NCI-H345 treated with DMSO at 0.1 percent for 48 hours (cell line): ENCODE measurements around the gene UBXN11.

Source experiments
- DNase-seq: peaks from one replicate; lab custom pipeline; 2025; ENCODE audit not compliant: unreplicated experiment; lab: John Stamatoyannopoulos, UW

Gene UBXN11, protein sequence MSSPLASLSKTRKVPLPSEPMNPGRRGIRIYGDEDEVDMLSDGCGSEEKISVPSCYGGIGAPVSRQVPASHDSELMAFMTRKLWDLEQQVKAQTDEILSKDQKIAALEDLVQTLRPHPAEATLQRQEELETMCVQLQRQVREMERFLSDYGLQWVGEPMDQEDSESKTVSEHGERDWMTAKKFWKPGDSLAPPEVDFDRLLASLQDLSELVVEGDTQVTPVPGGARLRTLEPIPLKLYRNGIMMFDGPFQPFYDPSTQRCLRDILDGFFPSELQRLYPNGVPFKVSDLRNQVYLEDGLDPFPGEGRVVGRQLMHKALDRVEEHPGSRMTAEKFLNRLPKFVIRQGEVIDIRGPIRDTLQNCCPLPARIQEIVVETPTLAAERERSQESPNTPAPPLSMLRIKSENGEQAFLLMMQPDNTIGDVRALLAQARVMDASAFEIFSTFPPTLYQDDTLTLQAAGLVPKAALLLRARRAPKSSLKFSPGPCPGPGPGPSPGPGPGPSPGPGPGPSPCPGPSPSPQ

DNA sequence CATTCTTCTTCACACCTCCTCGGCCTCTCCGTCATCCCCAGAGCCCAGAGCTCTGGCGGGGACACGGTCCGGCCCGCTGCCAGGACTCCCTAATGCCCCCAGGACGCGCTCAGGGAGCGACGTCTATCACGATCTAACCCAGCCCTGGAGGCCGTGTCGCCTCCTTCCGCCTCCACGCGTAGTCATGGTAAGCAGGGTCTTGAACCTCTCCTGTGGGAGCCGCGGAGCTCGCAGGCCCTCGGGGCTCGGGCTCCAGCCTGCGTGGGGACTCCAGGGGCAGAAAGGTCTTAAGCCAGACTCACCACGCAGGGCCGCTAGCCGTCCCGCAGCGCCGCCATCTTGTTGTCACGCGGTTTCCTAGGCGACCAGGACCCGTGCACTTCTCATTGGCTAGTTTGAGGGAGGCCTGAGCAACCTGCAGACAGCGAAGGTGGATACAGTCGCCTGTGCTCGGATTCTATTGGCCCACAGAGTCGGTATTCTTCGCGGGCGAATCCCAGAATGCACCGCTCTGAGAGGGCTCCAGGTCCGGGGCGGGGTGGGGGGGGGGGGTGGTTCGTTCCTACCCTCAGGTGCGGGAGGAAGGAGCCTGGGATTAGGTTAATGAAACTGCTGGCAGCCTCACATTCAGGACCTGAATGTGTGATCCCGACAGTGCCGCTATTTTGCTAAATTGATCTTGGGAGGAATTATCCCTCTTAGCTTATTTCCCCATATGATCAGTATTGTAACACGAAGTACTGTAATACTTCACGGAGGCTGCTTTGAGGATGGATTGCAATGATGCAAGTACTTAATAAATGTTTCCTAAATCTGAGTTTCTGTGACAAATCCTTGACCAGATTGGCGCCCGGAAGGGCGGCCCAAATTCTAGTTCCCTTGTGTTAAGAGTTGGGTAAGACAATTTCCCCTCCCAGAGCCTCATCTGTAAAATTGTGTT lies at the start of gene UBXN11:
TSS of gene UBXN11 (minus strand) at position 347 of the 940 bp plus-strand sequence. CDS start 3,753 bp downstream, outside the sequence.
- DNase-seq = peak; percentile 98

DNA sequence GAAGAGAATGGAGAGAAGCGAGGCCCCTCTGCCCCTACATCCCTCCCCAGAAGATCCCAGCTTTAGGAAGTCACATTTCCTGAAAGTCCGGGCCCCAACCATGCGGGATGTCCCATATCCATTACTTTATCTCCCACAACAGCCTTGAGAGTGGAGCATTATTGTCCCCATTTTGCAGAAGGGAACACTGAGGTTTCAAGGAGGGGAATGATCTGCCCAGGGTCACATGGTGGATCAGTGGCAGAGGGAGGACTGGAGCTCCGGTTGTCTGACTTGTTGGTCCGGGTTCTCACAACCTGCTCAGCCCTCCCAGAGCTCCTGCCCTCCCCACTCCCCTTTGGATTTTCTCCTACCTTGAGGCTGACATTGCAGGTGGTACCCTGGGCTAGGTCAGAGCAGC lies 49.7 kb upstream of the UBXN11 start:
- DNase-seq = no peak

DNA sequence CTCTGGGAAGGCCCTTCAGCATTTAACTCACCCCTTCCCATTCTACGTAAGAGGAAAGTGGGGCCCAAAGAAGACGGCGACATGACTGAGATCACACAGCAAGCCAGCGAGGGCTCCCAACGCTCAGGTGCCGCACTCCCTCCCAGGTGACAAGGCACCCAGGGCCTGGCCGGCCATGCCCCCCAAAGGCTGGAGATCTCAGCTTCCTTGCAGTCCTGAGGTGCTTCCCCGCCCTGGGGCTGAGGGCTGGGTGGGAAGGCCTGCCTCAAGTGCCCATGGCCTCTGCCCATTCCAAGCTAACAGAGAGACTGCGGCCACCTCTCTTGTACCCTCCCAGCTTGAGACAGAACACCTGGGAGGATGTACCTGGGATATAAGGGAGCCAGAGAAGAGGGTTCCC lies 48.5 kb upstream of the UBXN11 start:
- DNase-seq = no peak

DNA sequence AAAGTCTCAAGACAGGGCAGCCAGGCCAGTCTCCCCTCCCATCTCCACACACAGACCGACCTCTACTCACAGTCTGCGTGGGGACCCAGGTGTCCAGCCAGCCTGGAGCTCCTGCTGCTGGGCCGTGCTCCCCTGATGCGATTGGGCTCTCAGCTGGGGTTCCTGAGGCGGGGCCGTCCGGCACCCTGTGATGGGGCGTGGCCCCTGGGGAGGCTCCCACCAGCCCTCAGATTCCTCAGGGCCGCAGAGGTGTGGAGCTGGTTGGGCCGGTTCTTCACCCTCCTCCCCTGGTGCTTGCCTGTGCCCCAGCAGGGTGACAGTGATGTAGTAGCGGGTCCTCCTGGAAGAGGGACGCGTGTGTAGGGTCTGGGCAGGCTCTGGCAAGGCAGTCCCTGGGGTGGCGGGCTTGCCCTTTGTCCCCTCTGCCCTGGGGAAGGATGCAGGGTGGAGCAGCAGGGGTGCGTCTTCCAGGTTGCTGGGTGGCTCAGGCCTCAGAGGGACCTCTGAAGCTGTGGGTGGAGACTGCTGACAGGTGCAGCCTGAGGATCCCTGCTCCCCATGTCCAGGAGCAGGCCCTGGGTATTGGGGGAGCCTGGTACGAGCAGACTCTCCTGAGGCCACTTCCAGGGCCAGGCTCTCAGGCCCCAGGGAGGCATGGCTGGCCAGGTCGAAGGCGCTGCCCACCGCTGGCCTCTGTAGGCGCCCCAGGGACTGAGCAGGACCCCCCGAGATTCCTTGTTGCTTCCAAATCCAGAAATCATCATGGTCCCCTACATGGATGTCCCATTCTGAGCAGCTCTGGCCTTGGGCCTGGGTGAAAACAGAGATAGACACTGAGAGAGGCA lies 47.8 kb upstream of the UBXN11 start, which contains the start of gene CRYBG2:
TSS of gene CRYBG2 (minus strand) at position 155 of the 845 bp plus-strand sequence. CDS start 7,473 bp downstream, outside the sequence.
- DNase-seq = no peak

DNA sequence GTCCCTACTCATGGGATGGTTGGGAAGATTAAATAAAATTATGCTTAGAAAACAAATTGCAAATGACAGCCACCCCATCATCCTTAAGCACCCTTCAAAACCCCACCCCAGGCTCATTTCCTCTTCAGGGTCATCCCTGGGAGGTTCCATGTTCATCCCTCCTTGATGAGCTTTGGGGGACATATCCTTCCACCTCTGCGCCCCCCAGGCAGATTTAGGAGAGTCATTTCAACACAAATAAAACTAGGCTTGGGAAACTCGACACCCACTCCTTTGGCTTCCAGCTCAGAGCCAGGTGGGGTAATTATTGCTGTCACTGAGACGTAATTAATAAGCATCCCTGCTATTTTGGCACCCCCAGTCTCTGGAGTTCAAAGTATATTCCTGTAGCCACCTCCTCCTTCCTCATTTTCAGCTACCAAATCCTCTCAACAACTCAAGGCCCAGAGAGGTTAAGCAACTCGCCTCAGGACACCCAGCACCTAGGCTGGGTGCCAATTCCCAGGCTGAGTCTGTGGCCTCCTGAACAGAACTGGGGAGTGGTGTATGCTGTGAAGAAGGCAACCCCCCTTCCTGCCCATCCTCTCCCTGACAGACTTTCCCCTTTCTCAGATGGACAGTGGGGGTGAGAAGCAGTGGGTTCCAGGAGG lies 46.9 kb upstream of the UBXN11 start:
- no peak for DNase-seq

DNA sequence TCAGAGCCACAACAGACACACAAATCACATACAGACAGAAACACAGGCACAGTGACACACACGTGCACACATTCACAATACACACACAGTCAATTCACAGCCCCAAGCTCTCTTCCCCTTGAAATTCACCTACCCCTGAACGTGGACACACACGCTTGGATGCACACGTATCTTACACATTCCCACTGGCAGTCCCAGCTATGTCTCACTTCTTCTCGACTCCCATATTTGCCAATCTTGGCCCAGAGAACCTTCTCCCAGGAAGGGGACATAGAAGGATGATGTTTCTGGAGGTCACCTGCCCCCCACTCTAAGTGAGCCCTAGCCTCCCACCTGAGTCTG lies 45.9 kb upstream of the UBXN11 start:
- DNase-seq = no peak

DNA sequence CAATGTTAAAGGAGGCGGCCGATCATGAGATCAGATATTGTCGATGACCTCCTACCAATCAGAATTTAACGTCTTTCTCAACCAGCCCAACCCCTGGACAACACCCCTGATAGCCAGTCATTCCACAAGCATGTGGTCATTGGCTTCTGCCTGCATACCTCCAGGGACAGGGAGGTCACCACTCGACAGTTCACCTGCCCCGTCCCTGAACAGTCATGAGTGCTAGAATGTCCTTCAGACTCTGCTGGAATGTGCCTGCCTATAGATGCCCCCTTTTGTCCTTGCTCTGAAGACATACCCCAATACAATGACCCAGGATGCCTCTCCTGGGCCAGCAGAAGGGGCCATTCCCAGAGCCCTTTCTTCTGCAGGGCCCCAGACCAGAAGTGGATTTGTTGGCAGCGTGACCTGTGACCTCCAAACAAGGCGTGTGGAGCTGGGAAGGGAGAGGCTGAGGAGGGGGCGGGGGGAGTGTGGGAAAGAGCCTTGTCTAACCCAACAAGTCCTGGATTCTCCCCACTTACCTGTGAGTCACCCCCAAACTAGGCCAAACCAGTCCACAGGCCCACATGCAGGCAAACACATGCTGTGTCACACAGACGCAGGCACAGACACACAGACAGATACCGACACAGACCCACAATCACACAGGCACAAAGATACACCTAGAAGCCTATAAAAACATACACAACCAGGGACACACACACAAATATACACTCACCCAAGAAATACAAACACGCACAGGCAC lies 45.3 kb upstream of the UBXN11 start:
- DNase-seq = no peak

DNA sequence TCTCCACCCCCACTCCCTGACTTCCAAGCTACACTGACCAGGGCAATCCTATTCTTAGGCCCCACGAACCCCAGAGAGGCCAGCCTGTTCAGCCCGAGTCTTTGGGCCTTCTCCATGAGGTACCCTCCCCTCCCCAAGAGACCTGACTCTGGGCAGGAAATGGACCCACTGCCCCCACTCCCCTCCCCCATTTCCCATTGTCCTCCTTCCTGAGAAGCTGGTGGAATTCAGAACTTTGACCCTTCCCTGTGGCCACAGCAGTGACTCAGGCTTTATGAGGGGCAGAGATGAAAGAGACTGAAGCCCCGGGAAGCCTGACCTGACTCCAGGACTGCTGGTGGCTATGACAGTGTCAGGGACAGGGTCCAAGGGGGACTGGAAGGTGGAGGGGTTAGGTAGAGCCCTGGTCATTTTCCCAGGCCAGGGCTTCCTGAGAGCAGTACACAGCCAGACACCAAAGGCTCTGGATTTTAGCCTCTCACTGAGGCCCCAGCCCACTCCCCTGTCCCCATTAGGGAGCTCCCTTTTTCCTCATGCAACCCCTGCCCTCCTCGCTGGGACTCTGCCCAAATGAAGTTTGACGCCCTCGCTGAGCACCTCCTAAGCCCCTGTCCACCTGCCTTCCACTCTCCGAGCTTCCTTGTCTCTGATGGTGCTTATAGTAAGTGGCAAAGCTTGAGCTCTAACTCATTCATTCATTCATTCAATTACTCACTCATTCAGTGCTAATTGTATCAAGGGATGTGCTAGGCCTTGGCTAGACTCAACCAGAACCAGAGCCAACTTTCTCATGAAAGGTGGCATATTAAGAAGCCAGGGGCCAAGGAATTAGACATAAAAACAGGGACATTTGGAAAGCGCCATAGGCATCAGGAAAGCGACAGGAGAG lies 44.5 kb upstream of the UBXN11 start:
- DNase-seq = no peak

DNA sequence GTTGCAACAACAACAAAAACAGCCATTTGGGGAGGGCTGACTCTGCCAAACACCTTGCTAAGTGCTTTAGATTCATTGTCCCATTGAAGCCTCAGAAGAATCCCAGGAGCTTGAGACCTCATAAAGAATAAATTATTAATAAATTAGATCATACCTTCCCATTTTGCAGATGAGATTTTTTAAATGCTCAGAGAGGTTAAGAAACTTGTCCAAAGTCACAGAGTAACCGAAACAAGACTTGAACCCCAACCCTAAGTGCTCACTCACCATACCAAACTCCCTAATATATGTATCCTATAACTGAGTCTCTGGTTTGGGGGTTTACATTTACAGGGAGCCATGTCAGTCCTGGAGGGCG lies 43.9 kb upstream of the UBXN11 start:
- no peak for DNase-seq

DNA sequence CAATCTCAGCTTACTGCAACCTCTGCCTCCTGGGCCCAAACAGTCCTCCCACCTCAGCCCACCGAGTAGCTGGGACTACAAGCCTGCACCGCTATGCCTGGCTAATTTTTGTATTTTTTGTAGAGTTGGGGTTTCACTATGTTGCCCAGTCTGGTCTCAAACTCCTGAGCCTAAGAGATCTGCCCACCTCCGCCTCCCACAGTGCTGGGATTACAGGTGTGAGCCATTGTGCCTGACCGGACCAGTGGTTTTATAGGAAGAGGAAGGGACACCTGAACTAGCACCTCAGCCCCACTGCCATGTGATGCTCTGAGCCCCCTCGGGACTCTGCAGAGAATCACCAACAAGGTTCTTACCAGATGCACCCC lies 43.4 kb upstream of the UBXN11 start:
- no peak for DNase-seq

DNA sequence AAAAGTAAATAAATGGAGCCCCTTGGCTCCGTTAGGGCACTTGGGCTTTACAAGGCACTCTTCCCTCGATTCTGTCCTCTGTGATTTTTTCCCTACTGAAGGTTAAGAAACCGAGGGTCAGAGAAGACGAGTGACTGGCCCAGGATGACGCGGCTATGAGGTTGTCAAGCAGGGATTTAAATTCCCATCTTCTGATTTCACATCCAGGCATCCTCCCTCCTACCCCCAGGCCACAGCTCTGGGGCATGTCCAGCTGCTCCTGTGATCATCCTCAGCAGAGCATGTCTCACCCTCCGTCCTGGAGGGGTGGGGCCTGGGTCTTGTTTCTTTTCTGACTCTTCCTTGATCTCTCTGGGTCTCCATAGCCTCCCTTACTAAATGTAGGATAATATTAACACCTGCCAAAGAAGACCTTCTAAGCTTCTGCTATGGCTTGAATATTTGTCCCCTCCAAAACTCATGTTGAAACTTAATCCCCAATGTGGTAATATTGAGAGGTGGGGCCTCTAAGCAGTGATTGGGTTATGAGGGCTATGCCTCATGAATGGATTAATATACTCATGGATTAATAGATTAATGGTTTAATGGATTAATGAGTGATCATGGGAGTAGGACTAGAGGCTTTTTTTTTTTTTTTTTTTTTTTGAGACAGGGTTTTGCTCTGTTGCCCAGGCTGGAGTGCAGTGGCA lies 42.9 kb upstream of the UBXN11 start:
- DNase-seq = no peak

DNA sequence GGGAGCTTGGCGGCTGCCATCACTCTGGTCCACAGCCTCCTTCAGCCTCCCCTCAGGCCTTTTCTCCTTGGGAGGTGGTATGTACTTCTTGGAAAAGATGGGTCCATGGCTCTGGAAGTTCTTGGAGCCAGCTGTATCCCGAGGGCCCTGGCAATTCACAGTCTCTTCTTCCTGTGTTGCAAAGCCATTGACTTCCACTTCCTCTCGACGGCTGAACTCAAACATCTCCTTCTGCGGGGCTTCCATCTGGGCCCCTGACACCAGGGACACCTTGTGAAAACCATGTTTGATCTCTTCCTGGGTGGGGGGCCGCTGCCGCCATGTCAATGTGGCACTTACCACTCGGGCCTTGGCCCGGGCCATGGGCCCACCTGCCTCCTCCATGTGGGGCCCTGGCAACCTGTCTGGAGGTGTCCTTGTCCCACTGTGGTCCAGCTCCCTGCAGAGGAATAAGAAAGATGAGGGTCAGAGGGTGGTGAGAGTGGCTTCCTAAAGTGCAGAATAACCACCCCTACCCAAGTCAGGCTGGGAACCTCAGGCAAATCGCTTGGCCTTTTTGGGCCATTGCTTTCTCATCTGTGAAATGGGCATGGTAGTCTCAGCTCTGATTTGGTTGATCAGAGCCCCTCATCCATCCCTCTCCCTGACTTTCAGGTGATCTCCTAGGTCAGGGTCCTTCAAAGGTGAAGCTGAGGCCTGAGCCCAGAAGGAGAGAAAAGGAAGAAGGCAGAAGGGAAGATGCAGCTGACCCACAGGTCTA lies 40.0 kb upstream of the UBXN11 start:
- no peak for DNase-seq

DNA sequence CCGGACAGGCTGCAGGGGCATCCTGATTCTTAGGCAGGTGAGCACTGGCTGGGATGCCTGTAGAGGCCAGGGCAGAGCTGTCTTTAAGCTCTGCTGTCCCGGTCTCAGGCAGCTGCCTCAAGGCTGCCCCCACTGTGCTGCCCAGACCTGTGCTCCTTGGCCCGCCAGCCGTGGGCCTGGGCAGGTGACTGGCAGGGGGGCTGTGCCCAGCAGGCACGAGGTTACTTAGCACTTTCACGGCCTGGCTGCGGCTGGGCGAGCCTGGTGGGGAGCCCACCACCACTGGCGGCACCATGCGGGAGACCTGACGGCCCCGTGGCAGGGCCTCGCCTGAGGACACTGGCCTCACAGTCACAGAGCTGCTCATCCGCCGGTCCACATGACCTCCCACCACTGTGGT lies 39.3 kb upstream of the UBXN11 start:
- DNase-seq = no peak

DNA sequence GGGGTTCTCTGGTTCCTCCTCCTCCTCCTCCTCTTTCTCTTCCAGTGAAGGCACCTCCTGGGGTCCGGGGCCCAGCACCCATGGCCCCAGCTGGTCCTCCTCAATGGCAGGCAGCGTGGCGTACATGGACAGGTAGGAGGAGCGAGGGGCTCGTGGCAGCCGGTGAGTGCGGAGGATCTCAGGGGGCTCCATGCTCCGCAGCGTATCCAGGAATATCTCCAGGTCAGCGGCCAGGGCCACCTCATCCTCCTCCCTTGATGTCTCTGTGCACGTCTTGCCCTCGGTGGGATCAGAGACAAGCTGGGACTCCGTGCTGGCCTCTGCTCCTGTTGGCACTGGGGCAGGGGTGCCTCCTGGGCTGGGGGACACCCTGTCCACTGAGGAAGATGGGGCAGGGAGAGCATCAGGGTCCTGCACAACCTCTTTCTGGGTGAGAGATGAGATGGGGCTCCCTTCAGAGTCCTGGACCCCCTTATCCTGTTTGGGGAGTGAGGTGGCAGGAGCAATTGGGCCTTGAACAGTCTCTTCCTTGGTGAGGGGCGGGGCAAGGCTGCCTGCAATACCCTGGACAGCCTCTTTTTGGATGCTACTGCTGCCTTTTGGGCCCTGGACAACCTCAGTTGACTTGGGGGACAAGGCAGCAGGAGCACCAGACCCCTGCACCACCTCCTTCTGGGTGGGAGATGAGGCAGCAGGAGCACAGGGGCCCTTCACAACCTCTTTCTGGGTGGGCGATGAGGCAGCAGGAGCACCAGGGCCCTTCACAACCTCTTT lies 37.9 kb upstream of the UBXN11 start:
- DNase-seq = no peak

DNA sequence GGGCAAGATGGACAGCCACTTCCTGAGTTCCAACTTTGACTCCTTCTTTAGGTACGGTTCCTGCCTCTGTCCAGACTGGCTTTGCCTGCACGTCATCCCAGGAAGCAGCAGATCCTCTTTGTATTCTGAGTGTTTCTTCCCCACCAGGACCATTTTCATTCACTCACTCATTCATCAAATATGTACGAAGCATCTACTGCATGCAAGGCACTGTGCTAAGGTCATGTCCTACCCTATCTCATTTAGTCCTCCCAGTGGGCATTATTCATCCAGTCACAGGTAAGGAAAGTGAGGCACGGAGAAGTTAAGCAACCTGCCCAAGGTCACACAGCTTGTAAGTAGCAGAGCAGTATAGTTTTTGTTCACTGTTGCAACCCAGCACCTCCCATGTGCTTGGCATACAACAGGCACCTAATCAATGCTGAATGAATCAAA lies 33.6 kb upstream of the UBXN11 start:
- DNase-seq = no peak

DNA sequence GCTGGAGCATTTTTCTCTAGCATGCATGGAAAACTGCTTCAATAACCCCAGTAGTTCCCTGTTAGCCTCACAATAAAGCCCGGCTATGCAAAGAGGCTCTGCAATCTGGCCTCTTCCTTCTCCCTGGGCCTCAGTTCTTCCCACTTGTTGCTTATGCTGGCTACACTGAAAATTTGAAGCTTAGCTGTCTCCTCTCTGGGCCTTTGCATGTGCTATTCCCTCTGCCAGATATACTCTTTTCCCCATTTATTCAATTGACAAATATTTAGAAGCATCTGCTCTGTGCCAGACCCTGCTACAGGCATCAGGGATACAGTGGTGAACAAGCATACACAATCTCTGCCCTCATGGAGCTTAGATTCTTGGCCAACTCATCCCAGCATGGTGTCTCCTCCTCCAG lies 32.2 kb upstream of the UBXN11 start:
- no peak for DNase-seq

DNA sequence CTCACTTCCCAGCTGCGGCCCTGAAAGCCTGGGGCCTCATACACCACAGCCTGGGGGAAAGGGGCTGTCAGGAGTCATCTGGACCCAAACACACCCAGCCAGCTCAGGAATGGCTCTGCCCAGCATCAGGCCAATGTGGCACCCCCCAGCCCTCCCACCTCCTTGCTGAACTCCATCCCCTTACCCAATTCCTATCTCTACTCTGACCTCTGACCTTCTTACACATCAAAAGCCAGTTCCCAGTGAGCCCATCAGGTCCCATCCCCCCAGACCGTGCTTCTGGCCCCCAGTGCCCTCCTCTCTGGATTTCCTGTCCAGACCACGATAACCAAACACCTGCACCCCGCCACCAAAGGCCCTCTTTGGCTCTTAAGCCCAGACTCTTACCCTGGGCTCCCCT lies 31.2 kb upstream of the UBXN11 start:
- DNase-seq = no peak
